HG02870 (cell line): Measurements from ENCODE around the gene STRN.
"Not testable (repeated sequence)": the region's sequence is repeated elsewhere in the genome, so short reads cannot be mapped to it uniquely, and the experiment has no call there.

Experiments used
- ATAC-seq: cut with Tn5 transposase; IDR thresholded peaks from one replicate; pipeline ENCODE4 v1.9.1; 2021; ENCODE audit warnings: mild to moderate bottlenecking, moderate library complexity; ENCODE audit not compliant: unreplicated experiment

The STRN gene

GRCh38 chr2:36849265-36849664 is 117.1 kb downstream of the STRN start:
- no peak for ATAC-seq

GRCh38 chr2:36843838-36844237 is 122.5 kb downstream of the STRN start:
- ATAC-seq: no peak

GRCh38 chr2:36839976-36840617 is 126.2 kb downstream of the STRN start:
- no peak for ATAC-seq

GRCh38 chr2:36834731-36835524 is 131.4 kb downstream of the STRN start:
- ATAC-seq: no peak

GRCh38 chr2:36834203-36834602 is 132.1 kb downstream of the STRN start:
- no peak for ATAC-seq

GRCh38 chr2:36831185-36831584 is 135.2 kb downstream of the STRN start:
- no peak for ATAC-seq

- not testable (repeated sequence) for ATAC-seq
Observed at GRCh38 chr2:36824683-36825082, 141.7 kb downstream of the STRN start.

- no peak for ATAC-seq
Observed at GRCh38 chr2:36824273-36824672, 142.1 kb downstream of the STRN start.

- ATAC-seq: no peak
Observed at GRCh38 chr2:36823862-36824261, 142.5 kb downstream of the STRN start.

GRCh38 chr2:36820942-36821605 is 145.3 kb downstream of the STRN start:
- no peak for ATAC-seq

GRCh38 chr2:36819095-36819711 is 147.1 kb downstream of the STRN start:
- ATAC-seq: no peak

GRCh38 chr2:36818542-36818941 is 147.8 kb downstream of the STRN start:
- ATAC-seq: no peak

- no peak for ATAC-seq
Observed at GRCh38 chr2:36812196-36812595, 154.1 kb downstream of the STRN start.

GRCh38 chr2:36811071-36811470 is 155.3 kb downstream of the STRN start:
- ATAC-seq: no peak

- no peak for ATAC-seq
Observed at GRCh38 chr2:36809069-36809445, 157.3 kb downstream of the STRN start.

- ATAC-seq: no peak
Observed at GRCh38 chr2:36808386-36809068, 157.8 kb downstream of the STRN start.

GRCh38 chr2:36807223-36807886 is 159.0 kb downstream of the STRN start:
- ATAC-seq: no peak

- no peak for ATAC-seq
Observed at GRCh38 chr2:36805635-36806224, 160.6 kb downstream of the STRN start.

- no peak for ATAC-seq
Observed at GRCh38 chr2:36802952-36803351, 163.4 kb downstream of the STRN start.

GRCh38 chr2:36801088-36801487 is 165.2 kb downstream of the STRN start:
- ATAC-seq: no peak
